OCI-LY7 (cell line): ENCODE data around the gene FAM177A1.

ENCODE experiments used
- CTCF ChIP-seq: fragments of 200-600 bp; sonication (generic); conservative IDR thresholded peaks from 2 replicates; pipeline ENCODE4 v1.5.1; 2014; ENCODE audit warnings: mild to moderate bottlenecking, antibody characterized with exemption, low read length, moderate library complexity, mixed read lengths
- EZH2phosphoT487 ChIP-seq: fragments of 200-600 bp; sonication (generic); IDR thresholded peaks from 2 replicates; pipeline ENCODE4 v1.6.1; 2018; ENCODE audit warnings: low read depth, borderline replicate concordance, mild to moderate bottlenecking, mixed run types, antibody characterized with exemption, low read length, moderate library complexity, mixed read lengths

- TF ChIP-seq CTCF (no peak), EZH2phosphoT487 (no peak)
Observed at GRCh38 chr14:35112641-35113040, 66.6 kb downstream of the FAM177A1 start.
